Right lobe of liver (tissue), 4 donors: ENCODE measurements around the gene DSG2.

Experiments used
- POLR2A ChIP-seq: fragments of 450-650 bp; IDR thresholded peaks from one replicate; pipeline ENCODE4 v1.6.1; 2017; ENCODE audit warnings: antibody characterized with exemption, mild to moderate bottlenecking
- TF ChIP-seq, protein P1 (sequence below), 4 donors: fragments of 200-600 bp in 3 of 4; fragments of 450-650 bp in 1 of 4; IDR thresholded peaks; one replicate each; pipeline versions ENCODE4 v1.5.1 to v1.8.0; 2016 to 2022; ENCODE audit warnings: antibody characterized with exemption in 4 of 4, mild to moderate bottlenecking in 2 of 4
- donor health status: DM: no; HTN: no; CAD: no.
- donor health status: DM: no; HTN: no; CAD: no.
- donor health status: DM: no; HTN: yes; CAD: no.

DNA sequence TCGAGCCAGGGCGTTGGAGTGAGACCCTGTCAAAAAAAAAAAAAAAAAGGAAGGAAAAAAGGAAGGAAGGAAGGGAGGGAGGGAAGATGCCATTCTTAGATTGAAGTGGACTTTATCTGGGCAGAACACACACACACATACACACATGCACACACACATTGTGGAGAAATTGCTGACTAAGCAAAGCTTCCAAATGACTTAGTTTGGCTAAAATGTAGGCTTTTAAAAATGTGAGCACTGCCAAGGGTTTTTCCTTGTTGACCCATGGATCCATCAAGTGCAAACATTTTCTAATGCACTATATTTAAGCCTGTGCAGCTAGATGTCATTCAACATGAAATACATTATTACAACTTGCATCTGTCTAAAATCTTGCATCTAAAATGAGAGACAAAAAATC is 93.1 kb downstream of the DSG2 start:
- TF ChIP-seq POLR2A: no peak
- TF ChIP-seq, protein P1, sequence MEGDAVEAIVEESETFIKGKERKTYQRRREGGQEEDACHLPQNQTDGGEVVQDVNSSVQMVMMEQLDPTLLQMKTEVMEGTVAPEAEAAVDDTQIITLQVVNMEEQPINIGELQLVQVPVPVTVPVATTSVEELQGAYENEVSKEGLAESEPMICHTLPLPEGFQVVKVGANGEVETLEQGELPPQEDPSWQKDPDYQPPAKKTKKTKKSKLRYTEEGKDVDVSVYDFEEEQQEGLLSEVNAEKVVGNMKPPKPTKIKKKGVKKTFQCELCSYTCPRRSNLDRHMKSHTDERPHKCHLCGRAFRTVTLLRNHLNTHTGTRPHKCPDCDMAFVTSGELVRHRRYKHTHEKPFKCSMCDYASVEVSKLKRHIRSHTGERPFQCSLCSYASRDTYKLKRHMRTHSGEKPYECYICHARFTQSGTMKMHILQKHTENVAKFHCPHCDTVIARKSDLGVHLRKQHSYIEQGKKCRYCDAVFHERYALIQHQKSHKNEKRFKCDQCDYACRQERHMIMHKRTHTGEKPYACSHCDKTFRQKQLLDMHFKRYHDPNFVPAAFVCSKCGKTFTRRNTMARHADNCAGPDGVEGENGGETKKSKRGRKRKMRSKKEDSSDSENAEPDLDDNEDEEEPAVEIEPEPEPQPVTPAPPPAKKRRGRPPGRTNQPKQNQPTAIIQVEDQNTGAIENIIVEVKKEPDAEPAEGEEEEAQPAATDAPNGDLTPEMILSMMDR (IDR thresholded peaks at IDR 0.05): no peak
